OCI-LY7 (cell line): ENCODE measurements around the gene CNTNAP4. TPM values are rescaled to one million over a fixed set of nuclear protein-coding genes. Genes with fewer than 3 reads are reported as not detected.

Experiments used
- BruUV-seq: library from RNA; stranded (reverse); fragments of 400-500 nt; replicated peaks from 2 replicates; lab custom pipeline; 2021; lab: Mats Ljungman, UMichigan
- CTCF ChIA-PET: fragments of 300-600 bp; sonication (Branson Sonifier 250); formaldehyde crosslinking; loops from one replicate; lab custom pipeline; 2022; ENCODE audit warnings: antibody characterized with exemption; ENCODE audit not compliant: unreplicated experiment; lab: Charles Lee
- POLR2A ChIA-PET: fragments of 300-600 bp; sonication (Branson Sonifier 250); formaldehyde crosslinking; loops from one replicate; lab custom pipeline; 2022; ENCODE audit warnings: antibody characterized with exemption; lab: Charles Lee
- DNase-seq: peaks from one replicate; pipeline ENCODE4 v3.0.0-alpha.2; 2015; ENCODE audit warnings: low spot score
- H2AFZ ChIP-seq: fragments of 200-600 bp; sonication (generic), shearing (Covaris generic); 2 replicates; pipeline ENCODE4 v1.6.1; 2014; ENCODE audit warnings: mild to moderate bottlenecking, antibody characterized with exemption, low read length, moderate library complexity
- H3K27ac ChIP-seq: fragments of 200-600 bp; sonication (generic); 2 replicates; pipeline ENCODE4 v1.5.1; 2014; ENCODE audit warnings: mixed run types, low read depth, mild to moderate bottlenecking, moderate library complexity, low read length, inconsistent platforms; ENCODE audit not compliant: poor library complexity, severe bottlenecking
- H3K36me3 ChIP-seq: fragments of 200-600 bp; sonication (generic); 2 replicates; pipeline ENCODE4 v1.6.1; 2014; ENCODE audit warnings: mild to moderate bottlenecking, antibody characterized with exemption, low read length, moderate library complexity, mixed read lengths; ENCODE audit not compliant: insufficient read depth
- H3K4me1 ChIP-seq: fragments of 200-600 bp; sonication (generic); 2 replicates; pipeline ENCODE4 v1.5.1; 2014; ENCODE audit warnings: mild to moderate bottlenecking, low read length; ENCODE audit not compliant: insufficient read depth, poor library complexity, severe bottlenecking
- H3K4me2 ChIP-seq: fragments of 200-600 bp; sonication (generic); 2 replicates; pipeline ENCODE4 v1.6.1; 2014; ENCODE audit warnings: mild to moderate bottlenecking, low read length
- H3K4me3 ChIP-seq: fragments of 200-600 bp; sonication (generic); 2 replicates; pipeline ENCODE4 v1.5.1; 2014; ENCODE audit warnings: mild to moderate bottlenecking, low read depth, low read length; ENCODE audit not compliant: poor library complexity, severe bottlenecking
- H3K79me2 ChIP-seq: fragments of 200-600 bp; sonication (generic); 2 replicates; pipeline ENCODE4 v1.6.1; 2016; ENCODE audit warnings: low read depth, mild to moderate bottlenecking, low read length, moderate library complexity, mixed read lengths; ENCODE audit not compliant: insufficient read depth
- H3K9me2 ChIP-seq: fragments of 200-600 bp; sonication (generic); 2 replicates; pipeline ENCODE4 v1.6.1; 2016; ENCODE audit warnings: mild to moderate bottlenecking, low read length, mixed read lengths; ENCODE audit not compliant: insufficient read depth
- H3K9me3 ChIP-seq: fragments of 200-600 bp; sonication (generic); 2 replicates; pipeline ENCODE4 v1.6.1; 2014; ENCODE audit warnings: mild to moderate bottlenecking, mixed run types, low read length, mixed read lengths
- H4K20me1 ChIP-seq: fragments of 200-600 bp; sonication (generic); 2 replicates; pipeline ENCODE4 v1.6.1; 2014; ENCODE audit warnings: mild to moderate bottlenecking, antibody characterized with exemption, low read length, moderate library complexity, mixed read lengths; ENCODE audit not compliant: insufficient read depth
- EZH2phosphoT487 ChIP-seq: fragments of 200-600 bp; sonication (generic); IDR thresholded peaks from 2 replicates; pipeline ENCODE4 v1.6.1; 2018; ENCODE audit warnings: low read depth, borderline replicate concordance, mild to moderate bottlenecking, mixed run types, antibody characterized with exemption, low read length, moderate library complexity, mixed read lengths
- intact Hi-C: fragments of 100-400 bp; cut with micrococcal nuclease; formaldehyde crosslinking; loops from one replicate; pipeline ENCODE4 v1.10.0; 2022; ENCODE audit not compliant: unreplicated experiment
- total RNA-seq, 2 experiments: library from RNA; depleted of rRNA in 1 of 2; stranded (reverse); fragments of >200 nt in 1 of 2; shearing (Covaris generic) in 1 of 2; gene quantifications; 2 replicates each; pipeline ENCODE4 v1.2.3, GENCODE V29; 2014 to 2022
- TF ChIP-seq, protein P1 (sequence below): fragments of 200-600 bp; sonication (generic); conservative IDR thresholded peaks from 2 replicates; pipeline ENCODE4 v1.5.1; 2014; ENCODE audit warnings: mild to moderate bottlenecking, antibody characterized with exemption, low read length, moderate library complexity, mixed read lengths

CNTNAP4 gene
- total RNA-seq, 2 experiments from 2014 or later = not detected

DNA sequence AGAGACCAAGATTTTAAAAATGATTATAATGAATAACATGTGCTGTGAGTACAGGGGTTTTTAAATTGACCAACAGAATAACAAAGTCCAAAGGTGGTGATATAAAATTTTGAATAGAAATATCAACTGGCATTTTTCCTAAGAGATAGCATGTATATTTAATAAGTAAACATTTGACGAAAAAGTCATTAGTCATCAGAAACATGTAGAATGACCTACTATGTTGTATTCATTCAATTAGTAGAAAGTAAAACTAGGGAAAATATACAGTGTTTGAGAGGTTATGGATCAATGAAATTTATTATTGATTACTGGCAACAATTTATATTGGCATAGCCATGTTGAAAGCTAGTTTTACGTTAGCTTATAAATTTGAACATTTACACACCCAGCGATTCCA lies 30.6 kb upstream of the CNTNAP4 start:
- intact Hi-C loops = no loop called here

DNA sequence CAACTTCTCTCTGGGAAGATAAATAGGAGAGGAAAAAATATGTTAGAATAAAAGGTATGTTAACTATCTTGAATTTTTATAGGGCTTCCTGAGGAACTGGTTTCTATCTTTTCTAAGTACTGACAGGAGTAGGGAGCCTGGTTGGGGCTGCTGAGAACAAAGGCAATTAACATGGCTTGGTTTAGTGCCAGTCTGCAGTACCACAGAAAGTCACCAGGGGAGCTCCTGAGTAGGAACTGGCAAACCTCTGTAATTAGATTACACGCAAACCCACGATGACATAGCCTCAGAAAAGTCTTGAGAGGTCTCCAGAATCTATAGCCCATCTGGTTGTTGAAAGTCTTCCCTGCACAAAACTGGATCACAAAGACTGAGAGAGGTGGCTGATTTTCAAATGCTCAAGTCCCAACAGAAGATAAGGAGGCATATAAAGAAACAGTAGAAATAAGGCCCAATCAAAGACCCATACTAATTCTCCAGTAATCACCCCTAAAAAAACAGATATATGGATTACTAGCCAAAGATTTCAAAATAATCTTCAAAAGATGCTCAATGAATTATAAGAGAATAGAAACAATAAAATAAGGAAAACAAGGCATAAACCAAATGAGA lies 11.7 kb upstream of the CNTNAP4 start:
- TF ChIP-seq EZH2phosphoT487 = no peak
- TF ChIP-seq, protein P1, sequence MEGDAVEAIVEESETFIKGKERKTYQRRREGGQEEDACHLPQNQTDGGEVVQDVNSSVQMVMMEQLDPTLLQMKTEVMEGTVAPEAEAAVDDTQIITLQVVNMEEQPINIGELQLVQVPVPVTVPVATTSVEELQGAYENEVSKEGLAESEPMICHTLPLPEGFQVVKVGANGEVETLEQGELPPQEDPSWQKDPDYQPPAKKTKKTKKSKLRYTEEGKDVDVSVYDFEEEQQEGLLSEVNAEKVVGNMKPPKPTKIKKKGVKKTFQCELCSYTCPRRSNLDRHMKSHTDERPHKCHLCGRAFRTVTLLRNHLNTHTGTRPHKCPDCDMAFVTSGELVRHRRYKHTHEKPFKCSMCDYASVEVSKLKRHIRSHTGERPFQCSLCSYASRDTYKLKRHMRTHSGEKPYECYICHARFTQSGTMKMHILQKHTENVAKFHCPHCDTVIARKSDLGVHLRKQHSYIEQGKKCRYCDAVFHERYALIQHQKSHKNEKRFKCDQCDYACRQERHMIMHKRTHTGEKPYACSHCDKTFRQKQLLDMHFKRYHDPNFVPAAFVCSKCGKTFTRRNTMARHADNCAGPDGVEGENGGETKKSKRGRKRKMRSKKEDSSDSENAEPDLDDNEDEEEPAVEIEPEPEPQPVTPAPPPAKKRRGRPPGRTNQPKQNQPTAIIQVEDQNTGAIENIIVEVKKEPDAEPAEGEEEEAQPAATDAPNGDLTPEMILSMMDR = peak; percentile 77
- 0 out of 2 replicates have a peak overlapping the region, but pooled peaks have one; percentile 49 for H2AFZ ChIP-seq
- H3K9me2 ChIP-seq = no peaks in the 10 kb centered on the region
- no peaks in the 10 kb centered on the region for H3K9me3 ChIP-seq
- ChIA-PET POLR2A (no interaction called here), CTCF (no interaction called here)
- H4K20me1 ChIP-seq = no peaks in the 10 kb centered on the region
- no peak overlapping the region for H3K4me2 ChIP-seq
- no peaks in the 10 kb centered on the region for H3K4me1 ChIP-seq
- no TSS peak for BruUV-seq
- H3K36me3 ChIP-seq = no peaks in the 10 kb centered on the region
- no peak overlapping the region for H3K27ac ChIP-seq
- no peaks in the 10 kb centered on the region for H3K79me2 ChIP-seq
- intact Hi-C loops = loop anchor here (10.0 kb wide), 1 partner anchor 359 kb away; no protein-coding TSS in a partner anchor
- H3K4me3 ChIP-seq = no peak overlapping the region
- peak; percentile 48 for DNase-seq

More for the DNA sequence above, 30.6 kb upstream of the CNTNAP4 start:
- no peak for DNase-seq
- no peaks in the 10 kb centered on the region for H3K4me1 ChIP-seq
- H3K4me3 ChIP-seq = no peak overlapping the region
- no peaks in the 10 kb centered on the region for H4K20me1 ChIP-seq
- H2AFZ ChIP-seq = no peak overlapping the region
- POLR2A ChIA-PET = no interaction called here
- no peaks in the 10 kb centered on the region for H3K9me2 ChIP-seq
- no peaks in the 10 kb centered on the region for H3K36me3 ChIP-seq
- CTCF ChIA-PET = no interaction called here
- BruUV-seq = no TSS peak
- TF ChIP-seq, protein P1 = no peak
- TF ChIP-seq EZH2phosphoT487 = no peak
- no peaks in the 10 kb centered on the region for H3K79me2 ChIP-seq
- H3K9me3 ChIP-seq = no peaks in the 10 kb centered on the region
- H3K4me2 ChIP-seq = no peak overlapping the region
- no peak overlapping the region for H3K27ac ChIP-seq

DNA sequence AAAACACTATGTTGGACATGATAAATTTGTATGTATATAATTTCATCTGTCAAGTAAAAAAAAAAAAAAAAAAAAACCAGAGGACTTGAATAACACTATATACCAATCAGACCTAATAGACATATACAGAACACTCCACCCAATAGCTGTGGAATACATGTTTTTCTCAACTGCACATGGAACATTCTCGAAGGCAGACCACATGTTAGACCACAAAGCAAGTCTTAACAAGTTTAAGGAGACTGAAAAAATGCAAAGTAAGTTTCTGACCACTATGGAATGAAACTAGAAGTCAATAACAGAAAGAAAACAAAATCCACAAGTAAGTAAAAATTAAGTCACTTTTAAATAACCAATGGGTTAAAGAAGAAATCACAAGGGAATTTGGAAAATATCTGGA lies 8.4 kb upstream of the CNTNAP4 start:
- ChIA-PET POLR2A (no interaction called here), CTCF (no interaction called here)
- no peak overlapping the region for H3K4me3 ChIP-seq
- DNase-seq = no peak
- no peaks in the 10 kb centered on the region for H3K36me3 ChIP-seq
- H4K20me1 ChIP-seq = no peaks in the 10 kb centered on the region
- BruUV-seq = no TSS peak
- no peak overlapping the region for H3K4me2 ChIP-seq
- H3K9me3 ChIP-seq = 0 out of 2 replicates have a peak, but pooled peaks cover 4% of the 10 kb centered on the region
- TF ChIP-seq EZH2phosphoT487 = no peak
- TF ChIP-seq, protein P1 = no peak
- no peak overlapping the region for H2AFZ ChIP-seq
- H3K9me2 ChIP-seq = no peaks in the 10 kb centered on the region
- intact Hi-C loops = loop anchor here (10.0 kb wide), 1 partner anchor 356 kb away; no protein-coding TSS in a partner anchor
- no peak overlapping the region for H3K27ac ChIP-seq
- no peaks in the 10 kb centered on the region for H3K79me2 ChIP-seq
- H3K4me1 ChIP-seq = no peaks in the 10 kb centered on the region
